Heart left ventricle (tissue), 13 donors: ENCODE results near the gene NBAS.

ENCODE experiments used
- POLR2A ChIP-seq, 2 donors: fragments of 450-650 bp; IDR thresholded peaks; one replicate each; pipeline ENCODE4 v1.6.1; 2017; ENCODE audit warnings: antibody characterized with exemption in 2 of 2, mild to moderate bottlenecking in 2 of 2, moderate library complexity in 2 of 2
- TF ChIP-seq, protein P1 (sequence below), 12 donors: fragments of 200-600 bp; sonication (generic) in 4 of 12; IDR thresholded peaks; one replicate each; pipeline versions ENCODE4 v1.5.0 to v1.8.0; 2018 to 2022; ENCODE audit warnings: antibody characterized with exemption in 12 of 12, mild to moderate bottlenecking in 5 of 12
- donor health status: ischemic (EF 13 %, LVEDD 7.1; RV severe dilation, severe dysfunction).
- donor health status: DM: no; HTN: yes; CAD: no.
- donor health status: DM: no; HTN: no; CAD: no.
- donor health status: ischemic (EF 25% LVEDD 6.9; RV normal size, moderate dysfunction).
- donor health status: ischemic (EF 25% LVEDD 5.7; RV mildly dilated, moderate dysfunction).
- donor health status: ischemic (EF 35%, LVEDD 5.7; RV mildly dilated, moderate dysfunction).
- donor health status: nonischemic (EF 11% LVEDD 7.7; RV severe dilation, severe dysfunction).
- donor health status: DM: yes; HTN: yes; CAD: no.
- donor health status: PGD.
- donor health status: ischemic (EF 29% LVEDD 5.4; RV normal size, mild dysfunction).
- donor health status: nonischemic (EF 23%, LVEDD 6.1; RV moderate dilation, normal function).

GRCh38 chr2:15134957-15135356 is 426.2 kb downstream of the NBAS start:
- TF ChIP-seq POLR2A (IDR thresholded peaks at IDR 0.05): no peak
- TF ChIP-seq, protein P1, sequence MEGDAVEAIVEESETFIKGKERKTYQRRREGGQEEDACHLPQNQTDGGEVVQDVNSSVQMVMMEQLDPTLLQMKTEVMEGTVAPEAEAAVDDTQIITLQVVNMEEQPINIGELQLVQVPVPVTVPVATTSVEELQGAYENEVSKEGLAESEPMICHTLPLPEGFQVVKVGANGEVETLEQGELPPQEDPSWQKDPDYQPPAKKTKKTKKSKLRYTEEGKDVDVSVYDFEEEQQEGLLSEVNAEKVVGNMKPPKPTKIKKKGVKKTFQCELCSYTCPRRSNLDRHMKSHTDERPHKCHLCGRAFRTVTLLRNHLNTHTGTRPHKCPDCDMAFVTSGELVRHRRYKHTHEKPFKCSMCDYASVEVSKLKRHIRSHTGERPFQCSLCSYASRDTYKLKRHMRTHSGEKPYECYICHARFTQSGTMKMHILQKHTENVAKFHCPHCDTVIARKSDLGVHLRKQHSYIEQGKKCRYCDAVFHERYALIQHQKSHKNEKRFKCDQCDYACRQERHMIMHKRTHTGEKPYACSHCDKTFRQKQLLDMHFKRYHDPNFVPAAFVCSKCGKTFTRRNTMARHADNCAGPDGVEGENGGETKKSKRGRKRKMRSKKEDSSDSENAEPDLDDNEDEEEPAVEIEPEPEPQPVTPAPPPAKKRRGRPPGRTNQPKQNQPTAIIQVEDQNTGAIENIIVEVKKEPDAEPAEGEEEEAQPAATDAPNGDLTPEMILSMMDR (IDR thresholded peaks at IDR 0.05): no peak
